ENCODE results near the gene MRAP. TPM values are rescaled to one million over a fixed set of nuclear protein-coding genes. Genes with fewer than 3 reads are reported as not detected.

MRAP gene
- total and polyA plus RNA-seq, 9 of the 15 experiments (the other 6 are each of a cell fraction or from before 2014, with no cell fraction given) = 0.63 to 2.3 TPM; not detected in 7

- no peak for TF ChIP-seq NCOA1 (IDR thresholded peaks at IDR 0.05; ENCODE audit: low read depth)
- TF ChIP-seq REST (IDR thresholded peaks at IDR 0.05; ENCODE audit: borderline replicate concordance) = no peak
- TF ChIP-seq REST (CRISPR knock-in tag; IDR thresholded peaks at IDR 0.05; ENCODE audit: low read depth) = no peak
- no peak for TF ChIP-seq TSC22D4 (tag; IDR thresholded peaks at IDR 0.05)
- TF ChIP-seq SMARCC2 (IDR thresholded peaks at IDR 0.05; ENCODE audit: low read depth) = no peak
- TF ChIP-seq RBM25 (IDR thresholded peaks at IDR 0.05; ENCODE audit: low read depth, low read length, severe bottlenecking) = no peak
- no peak for TF ChIP-seq SPI1 (IDR thresholded peaks at IDR 0.05; ENCODE audit: borderline replicate concordance, low read depth, low read length)
- no peak for TF ChIP-seq GTF2E2 (tag; IDR thresholded peaks at IDR 0.05)
- TF ChIP-seq PBX2 (CRISPR knock-in tag; IDR thresholded peaks at IDR 0.05; ENCODE audit: low read depth) = no peak
- TF ChIP-seq PBX2 (tag; conservative IDR thresholded peaks at IDR 0.05; ENCODE audit: low read depth) = no peak
- no peak for TF ChIP-seq ZBTB9 (CRISPR knock-in tag; IDR thresholded peaks at IDR 0.05)
- no peak for TF ChIP-seq ZNF57 (CRISPR knock-in tag; IDR thresholded peaks at IDR 0.05)
- no peak for TF ChIP-seq E2F3 (CRISPR knock-in tag; IDR thresholded peaks at IDR 0.05)
- no peak for TF ChIP-seq ZNF644 (tag; IDR thresholded peaks at IDR 0.05; ENCODE audit: low read depth)
- TF ChIP-seq YBX1 (IDR thresholded peaks at IDR 0.05) = no peak
These were observed 53.9 kb downstream of the MRAP start (continued) for GRCh38 chr21:32352526-32352925.

All from K562 (cell line).